Measurements from ENCODE around the gene DGKB. TPM values are rescaled to one million over a fixed set of nuclear protein-coding genes. Genes with fewer than 3 reads are reported as not detected.
"Not testable (repeated sequence)": the region's sequence is repeated elsewhere in the genome, so short reads cannot be mapped to it uniquely, and the experiment has no call there.

The DGKB gene
- total RNA-seq, 2 donors from 2014 or later: not detected

- no peak for ATAC-seq (replicated peaks)
- H3K4me3 Mint-ChIP-seq: no peak overlapping the region
- no peaks in the 10 kb centered on the region for H3K36me3 Mint-ChIP-seq (ENCODE audit: low read depth)
- H3K27ac Mint-ChIP-seq: no peak overlapping the region
- peaks cover 3% of the 10 kb centered on the region for H3K27me3 Mint-ChIP-seq
- H3K4me1 Mint-ChIP-seq: no peaks in the 10 kb centered on the region
- peaks cover 4% of the 10 kb centered on the region for H3K9me3 Mint-ChIP-seq
These were observed 607.9 kb downstream of the DGKB start for GRCh38 chr7:14294637-14295036.

DNA sequence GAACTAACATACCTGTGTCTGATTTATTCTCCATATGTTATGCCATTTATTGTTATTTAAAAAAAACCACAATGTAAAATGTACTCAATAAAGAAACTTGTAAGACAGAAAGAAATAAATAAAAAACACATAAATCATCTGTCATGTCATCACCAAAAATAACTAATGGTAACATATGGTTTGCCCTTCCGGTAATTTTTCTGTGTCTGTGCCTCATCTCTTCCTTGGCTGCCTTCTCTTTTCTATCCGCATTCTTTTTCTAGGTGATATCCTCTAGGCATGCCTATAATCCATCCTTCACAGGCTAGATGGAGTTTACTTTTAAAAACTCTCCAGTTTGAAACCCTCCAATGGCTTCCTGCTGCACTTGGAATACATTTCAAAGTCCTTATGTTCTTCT is 609.1 kb downstream of the DGKB start:
- Mint-ChIP-seq H3K4me1 (no peaks in the 10 kb centered on the region), H3K9me3 (peaks cover 4% of the 10 kb centered on the region), H3K36me3 (ENCODE audit: low read depth) (no peaks in the 10 kb centered on the region), H3K27ac (no peak overlapping the region), H3K27me3 (peaks cover 3% of the 10 kb centered on the region), H3K4me3 (no peak overlapping the region)
- no peak for ATAC-seq (replicated peaks)

- Mint-ChIP-seq H3K9me3 (peaks cover 4% of the 10 kb centered on the region), H3K27me3 (peaks cover 3% of the 10 kb centered on the region), H3K4me1 (no peaks in the 10 kb centered on the region), H3K27ac (no peak overlapping the region), H3K4me3 (no peak overlapping the region), H3K36me3 (ENCODE audit: low read depth) (no peaks in the 10 kb centered on the region)
- ATAC-seq (replicated peaks): no peak
These were observed 609.8 kb downstream of the DGKB start for GRCh38 chr7:14292737-14293136.

GRCh38 chr7:14289957-14290356 is 612.6 kb downstream of the DGKB start:
- ATAC-seq (replicated peaks): no peak
- H3K4me1 Mint-ChIP-seq: no peaks in the 10 kb centered on the region
- H3K4me3 Mint-ChIP-seq: no peak overlapping the region
- H3K27ac Mint-ChIP-seq: no peak overlapping the region
- no peaks in the 10 kb centered on the region for H3K36me3 Mint-ChIP-seq (ENCODE audit: low read depth)
- H3K9me3 Mint-ChIP-seq: no peaks in the 10 kb centered on the region
- H3K27me3 Mint-ChIP-seq: no peaks in the 10 kb centered on the region

DNA sequence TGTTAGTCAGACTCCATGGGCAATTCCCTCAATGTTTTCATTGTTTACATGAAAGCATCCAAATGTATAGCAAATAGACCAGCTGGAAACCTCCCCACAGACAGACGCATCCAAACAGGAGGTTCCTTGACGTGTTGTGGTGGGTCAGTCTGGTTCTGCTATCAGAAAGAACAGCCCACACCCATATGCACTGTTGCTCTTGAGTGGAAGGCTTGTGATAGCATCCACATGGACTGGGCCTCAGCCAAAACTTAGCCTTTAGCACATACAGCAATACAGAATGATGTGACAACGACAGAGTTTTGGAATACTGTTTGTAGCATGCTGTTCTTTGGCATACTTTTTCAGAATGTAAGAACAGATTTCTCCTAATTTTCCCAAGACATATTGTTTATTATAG is 613.9 kb downstream of the DGKB start:
- Mint-ChIP-seq H3K27me3 (no peaks in the 10 kb centered on the region), H3K36me3 (ENCODE audit: low read depth) (no peaks in the 10 kb centered on the region), H3K27ac (no peak overlapping the region), H3K4me3 (no peak overlapping the region), H3K4me1 (no peaks in the 10 kb centered on the region), H3K9me3 (no peaks in the 10 kb centered on the region)
- ATAC-seq (replicated peaks): no peak

DNA sequence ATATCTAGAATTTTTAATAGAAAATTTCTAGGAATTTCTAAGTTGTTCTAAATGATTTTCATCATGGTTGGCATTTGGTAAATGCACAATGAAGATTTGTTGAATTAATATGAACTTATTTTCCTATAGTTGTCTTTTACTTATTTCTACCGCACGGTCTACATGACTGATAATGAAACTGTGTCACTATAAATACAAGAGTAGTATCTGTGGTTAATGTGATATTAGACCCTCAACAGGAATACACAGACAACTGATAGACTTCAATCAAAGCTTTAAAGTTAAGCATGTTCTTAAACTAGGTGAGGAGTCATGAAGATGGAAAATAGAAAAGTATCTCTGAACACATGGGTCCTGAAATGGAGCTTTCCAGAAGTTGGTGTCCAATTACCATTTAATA is 615.2 kb downstream of the DGKB start:
- H3K27me3 Mint-ChIP-seq: no peaks in the 10 kb centered on the region
- ATAC-seq (replicated peaks): no peak
- H3K36me3 Mint-ChIP-seq (ENCODE audit: low read depth): no peaks in the 10 kb centered on the region
- no peaks in the 10 kb centered on the region for H3K4me1 Mint-ChIP-seq
- H3K9me3 Mint-ChIP-seq: no peaks in the 10 kb centered on the region
- H3K27ac Mint-ChIP-seq: no peak overlapping the region
- H3K4me3 Mint-ChIP-seq: no peak overlapping the region

- Mint-ChIP-seq H3K36me3 (ENCODE audit: low read depth) (no peaks in the 10 kb centered on the region), H3K27me3 (no peaks in the 10 kb centered on the region), H3K4me1 (no peaks in the 10 kb centered on the region), H3K4me3 (no peak overlapping the region), H3K27ac (no peak overlapping the region), H3K9me3 (no peaks in the 10 kb centered on the region)
- no peak for ATAC-seq (replicated peaks)
These were observed 616.5 kb downstream of the DGKB start for GRCh38 chr7:14286036-14286435.

DNA sequence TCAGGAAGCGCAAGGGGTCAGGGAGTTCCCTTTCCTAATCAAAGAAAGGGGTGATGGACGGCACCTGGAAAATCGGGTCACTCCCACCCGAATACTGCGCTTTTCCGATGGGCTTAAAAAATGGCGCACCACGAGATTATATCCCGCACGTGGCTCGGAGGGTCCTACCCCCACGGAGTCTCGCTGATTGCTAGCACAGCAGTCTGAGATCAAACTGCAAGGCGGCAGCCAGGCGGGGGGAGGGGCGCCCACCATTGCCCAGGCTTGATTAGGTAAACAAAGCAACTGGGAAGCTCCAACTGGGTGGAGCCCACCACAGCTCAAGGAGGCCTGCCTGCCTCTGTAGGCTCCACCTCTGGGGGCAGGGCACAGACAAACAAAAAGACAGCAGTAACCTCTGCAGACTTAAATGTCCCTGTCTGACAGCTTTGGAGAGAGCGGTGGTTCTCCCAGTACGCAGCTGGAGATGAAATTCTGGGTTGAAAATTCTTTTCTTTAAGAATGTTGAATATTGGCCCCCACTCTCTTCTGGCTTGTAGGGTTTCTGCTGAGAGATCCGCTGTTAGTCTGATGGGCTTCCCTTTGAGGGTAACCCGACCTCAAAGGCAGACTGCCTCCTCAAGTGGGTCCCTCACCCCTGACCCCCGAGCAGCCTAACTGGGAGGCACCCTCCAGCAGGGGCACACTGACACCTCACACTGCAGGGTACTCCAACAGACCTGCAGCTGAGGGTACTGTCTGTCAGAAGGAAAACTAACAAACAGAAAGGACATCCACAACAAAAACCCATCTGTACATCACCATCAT is 623.3 kb downstream of the DGKB start:
- not testable (repeated sequence) for H3K9me3 Mint-ChIP-seq; H3K36me3 Mint-ChIP-seq (ENCODE audit: low read depth); H3K4me3 Mint-ChIP-seq; ATAC-seq (replicated peaks); H3K4me1 Mint-ChIP-seq; H3K27ac Mint-ChIP-seq
- H3K27me3 Mint-ChIP-seq: peaks cover 13% of the 10 kb centered on the region

- Mint-ChIP-seq H3K27me3 (peaks cover 13% of the 10 kb centered on the region), H3K27ac (no peak overlapping the region), H3K4me3 (no peak overlapping the region), H3K36me3 (ENCODE audit: low read depth) (no peaks in the 10 kb centered on the region), H3K4me1 (no peaks in the 10 kb centered on the region), H3K9me3 (peaks cover 4% of the 10 kb centered on the region)
- no peak for ATAC-seq (replicated peaks)
These were observed 627.2 kb downstream of the DGKB start for GRCh38 chr7:14275356-14275755.

DNA sequence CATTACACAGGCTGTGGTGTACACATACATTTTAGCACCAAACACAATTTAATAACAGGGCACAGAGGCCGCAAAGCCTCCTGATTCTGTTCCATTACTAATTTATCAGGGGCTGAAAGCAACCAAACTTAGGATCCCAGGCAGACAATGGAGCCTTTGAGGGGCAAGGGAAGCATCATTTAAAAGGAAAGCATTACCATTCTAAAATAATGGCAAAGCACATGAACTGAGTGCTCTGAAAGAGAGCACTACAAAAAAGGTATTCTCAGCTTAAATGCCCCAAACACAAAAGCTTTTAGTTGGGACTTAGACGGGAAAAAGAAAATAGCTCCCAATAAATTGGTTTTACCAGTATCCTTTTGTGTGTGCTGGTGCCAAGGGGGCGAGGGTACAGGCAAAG is 631.1 kb downstream of the DGKB start:
- H3K27ac Mint-ChIP-seq: no peak overlapping the region
- H3K4me1 Mint-ChIP-seq: no peaks in the 10 kb centered on the region
- no peaks in the 10 kb centered on the region for H3K9me3 Mint-ChIP-seq
- ATAC-seq (replicated peaks): no peak
- no peaks in the 10 kb centered on the region for H3K27me3 Mint-ChIP-seq
- no peak overlapping the region for H3K4me3 Mint-ChIP-seq
- no peaks in the 10 kb centered on the region for H3K36me3 Mint-ChIP-seq (ENCODE audit: low read depth)

- H3K9me3 Mint-ChIP-seq: no peaks in the 10 kb centered on the region
- no peak overlapping the region for H3K27ac Mint-ChIP-seq
- H3K27me3 Mint-ChIP-seq: no peaks in the 10 kb centered on the region
- no peaks in the 10 kb centered on the region for H3K4me1 Mint-ChIP-seq
- peak; percentile 6 for ATAC-seq (replicated peaks)
- no peak overlapping the region for H3K4me3 Mint-ChIP-seq
- no peaks in the 10 kb centered on the region for H3K36me3 Mint-ChIP-seq (ENCODE audit: low read depth)
These were observed 632.5 kb downstream of the DGKB start for GRCh38 chr7:14270099-14270498.

DNA sequence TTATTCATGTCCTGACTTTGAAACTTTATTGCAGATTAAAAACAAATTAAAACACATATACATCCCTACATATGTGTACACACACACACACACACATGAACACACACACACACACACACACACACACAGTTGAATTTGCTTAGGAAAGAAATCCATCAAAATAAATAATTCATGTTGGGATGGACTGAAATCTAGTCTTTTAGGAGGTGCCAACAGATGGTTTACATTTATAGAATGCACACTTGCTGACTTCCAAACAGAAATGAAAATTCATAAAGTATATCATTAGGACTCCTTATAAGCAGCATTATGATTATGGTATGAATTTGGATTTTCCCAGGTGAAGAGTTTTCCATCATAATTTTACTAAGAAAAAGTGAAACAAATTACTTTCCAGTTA is 642.5 kb downstream of the DGKB start:
- ATAC-seq (replicated peaks): no peak
- Mint-ChIP-seq H3K4me3 (no peak overlapping the region), H3K4me1 (no peaks in the 10 kb centered on the region), H3K36me3 (ENCODE audit: low read depth) (no peaks in the 10 kb centered on the region), H3K27me3 (no peaks in the 10 kb centered on the region), H3K27ac (no peak overlapping the region), H3K9me3 (no peaks in the 10 kb centered on the region)

DNA sequence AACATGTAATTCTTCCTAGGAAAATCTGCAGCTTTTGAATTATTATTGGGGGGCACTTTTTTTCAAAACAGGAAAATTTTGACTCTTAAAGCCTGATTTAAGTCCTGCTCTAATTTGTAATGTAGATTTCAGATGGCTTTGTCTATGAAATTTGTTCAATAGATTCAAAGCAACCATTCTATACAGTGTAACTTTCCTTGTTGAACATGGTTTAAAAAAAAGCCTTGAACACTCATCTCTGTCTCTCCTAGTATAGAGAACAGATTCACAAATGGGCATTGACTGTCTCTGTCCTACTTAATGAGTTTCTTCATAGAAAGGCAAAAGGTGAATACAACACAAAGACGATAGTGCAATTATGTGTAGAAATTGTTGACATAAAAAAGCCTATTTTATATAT is 643.7 kb downstream of the DGKB start:
- Mint-ChIP-seq H3K27ac (no peak overlapping the region), H3K9me3 (no peaks in the 10 kb centered on the region), H3K27me3 (no peaks in the 10 kb centered on the region), H3K4me3 (no peak overlapping the region), H3K4me1 (no peaks in the 10 kb centered on the region), H3K36me3 (ENCODE audit: low read depth) (no peaks in the 10 kb centered on the region)
- ATAC-seq (replicated peaks): no peak

DNA sequence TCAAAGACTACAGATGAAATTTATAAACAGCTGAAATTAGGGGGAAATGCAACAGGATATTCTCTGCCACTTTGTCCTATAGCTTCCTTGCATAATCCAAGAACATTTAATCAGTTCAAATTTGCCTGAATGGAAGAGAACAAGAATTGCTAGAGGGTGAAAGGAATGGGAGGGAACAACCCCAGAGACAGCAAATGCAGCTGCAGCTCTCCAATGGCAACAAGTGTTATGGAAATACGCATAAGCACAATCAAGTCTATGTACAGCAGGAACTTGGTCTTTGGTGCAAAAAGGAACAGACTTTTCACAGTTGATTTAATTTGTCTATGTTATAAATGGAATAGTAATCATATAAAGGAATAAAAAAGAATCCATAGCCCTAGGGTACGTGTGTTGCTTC is 644.1 kb downstream of the DGKB start:
- no peak overlapping the region for H3K27ac Mint-ChIP-seq

DNA sequence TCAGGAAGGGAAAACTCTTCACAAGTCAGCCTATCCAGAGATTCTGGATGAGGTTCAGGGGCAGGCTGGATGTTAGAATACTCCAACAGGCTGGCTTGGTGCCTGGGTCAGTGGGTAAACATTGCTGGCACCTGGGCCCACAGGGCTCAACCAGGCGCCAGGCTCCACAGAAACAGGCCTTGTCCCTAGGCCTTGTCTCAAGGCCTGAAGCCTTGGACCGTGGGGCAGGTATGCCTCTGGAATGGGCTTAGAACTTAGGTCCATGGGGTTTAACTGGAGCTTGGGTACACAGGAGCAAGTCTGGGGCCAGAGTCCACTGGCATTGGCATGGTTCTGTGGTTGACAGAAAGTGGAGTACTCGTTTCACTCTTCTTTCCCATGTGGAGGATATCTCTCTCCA is 650.1 kb downstream of the DGKB start:
- Mint-ChIP-seq H3K4me1 (no peaks in the 10 kb centered on the region), H3K9me3 (no peaks in the 10 kb centered on the region), H3K36me3 (ENCODE audit: low read depth) (no peaks in the 10 kb centered on the region), H3K4me3 (no peak overlapping the region), H3K27ac (no peak overlapping the region), H3K27me3 (no peaks in the 10 kb centered on the region)
- ATAC-seq (replicated peaks): no peak

More for the DNA sequence above, 644.1 kb downstream of the DGKB start:
- Mint-ChIP-seq H3K27me3 (no peaks in the 10 kb centered on the region), H3K4me1 (no peaks in the 10 kb centered on the region), H3K9me3 (no peaks in the 10 kb centered on the region), H3K36me3 (ENCODE audit: low read depth) (no peaks in the 10 kb centered on the region), H3K4me3 (no peak overlapping the region)
- no peak for ATAC-seq (replicated peaks)

GRCh38 chr7:14242175-14242574 is 660.4 kb downstream of the DGKB start:
- no peak overlapping the region for H3K27ac Mint-ChIP-seq
- H3K27me3 Mint-ChIP-seq: no peaks in the 10 kb centered on the region
- H3K9me3 Mint-ChIP-seq: no peaks in the 10 kb centered on the region
- H3K4me3 Mint-ChIP-seq: no peak overlapping the region
- no peak for ATAC-seq (replicated peaks)
- no peaks in the 10 kb centered on the region for H3K36me3 Mint-ChIP-seq (ENCODE audit: low read depth)
- H3K4me1 Mint-ChIP-seq: no peaks in the 10 kb centered on the region
